ENCODE measurements around the gene TMEM82. TPM values are rescaled to one million over a fixed set of nuclear protein-coding genes. Genes with fewer than 3 reads are reported as not detected.

TMEM82 gene
- total and polyA plus RNA-seq, 12 donors, result not detected

DNA sequence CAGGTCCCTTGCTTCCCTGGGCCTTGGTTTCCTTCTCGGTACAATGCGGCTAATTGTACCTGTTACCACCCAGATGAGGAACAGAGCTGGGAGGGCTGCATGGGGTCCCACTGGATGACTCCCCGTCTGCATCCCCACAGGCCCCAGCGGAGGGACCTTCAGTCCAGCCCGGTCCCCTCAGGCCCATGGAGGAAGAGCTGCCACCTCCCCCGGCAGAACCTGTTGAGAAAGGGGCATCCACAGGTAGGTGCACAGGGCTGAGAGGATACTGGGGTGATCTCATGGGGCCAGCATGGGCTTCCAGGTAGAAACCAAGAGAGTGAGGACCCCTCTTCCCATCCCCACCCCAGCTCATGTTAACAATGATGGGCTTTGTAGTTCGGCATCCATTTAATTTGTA, 26.1 kb downstream of the TMEM82 start:
- DNase-seq (no peak), ATAC-seq (no peak)
- Histone ChIP-seq H3K9me3 (no peaks in the 10 kb centered on the region), H3K27ac (no peak overlapping the region), H3K4me1 (peaks cover 0 to 24% (median 9%) of the 10 kb centered on the region in 9 donors), H3K4me3 (no peak overlapping the region), H3K36me3 (peaks cover 0 to 77% (median 13%) of the 10 kb centered on the region in 9 donors), H3K27me3 (no peaks in the 10 kb centered on the region)
- 95 to 96% methylated on average over 7 of the region's 7 CpGs for WGBS, 2 donors
- intact Hi-C loops (cut with DNase I), result no loop called here
- no peak for TF ChIP-seq CTCF (IDR thresholded peaks at IDR 0.05)

- DNase-seq, result no peak
- no peak overlapping the region for H3K4me3 ChIP-seq
- no peaks in the 10 kb centered on the region for H3K27me3 ChIP-seq
- no peak for TF ChIP-seq CTCF (IDR thresholded peaks at IDR 0.05)
- H3K4me1 ChIP-seq, result peaks cover 0 to 6% (median 0%) of the 10 kb centered on the region in 9 donors
- ATAC-seq, result no peak
- 94 to 97% methylated on average over 14 of the region's 14 CpGs for WGBS, 2 donors
- H3K27ac ChIP-seq, result no peak overlapping the region
- intact Hi-C loops (cut with DNase I), result no loop called here
- peaks cover 0 to 83% (median 13%) of the 10 kb centered on the region in 9 donors for H3K36me3 ChIP-seq
- H3K9me3 ChIP-seq, result no peaks in the 10 kb centered on the region
These were observed 28.1 kb downstream of the TMEM82 start for GRCh38 chr1:15770313-15770962.

DNA sequence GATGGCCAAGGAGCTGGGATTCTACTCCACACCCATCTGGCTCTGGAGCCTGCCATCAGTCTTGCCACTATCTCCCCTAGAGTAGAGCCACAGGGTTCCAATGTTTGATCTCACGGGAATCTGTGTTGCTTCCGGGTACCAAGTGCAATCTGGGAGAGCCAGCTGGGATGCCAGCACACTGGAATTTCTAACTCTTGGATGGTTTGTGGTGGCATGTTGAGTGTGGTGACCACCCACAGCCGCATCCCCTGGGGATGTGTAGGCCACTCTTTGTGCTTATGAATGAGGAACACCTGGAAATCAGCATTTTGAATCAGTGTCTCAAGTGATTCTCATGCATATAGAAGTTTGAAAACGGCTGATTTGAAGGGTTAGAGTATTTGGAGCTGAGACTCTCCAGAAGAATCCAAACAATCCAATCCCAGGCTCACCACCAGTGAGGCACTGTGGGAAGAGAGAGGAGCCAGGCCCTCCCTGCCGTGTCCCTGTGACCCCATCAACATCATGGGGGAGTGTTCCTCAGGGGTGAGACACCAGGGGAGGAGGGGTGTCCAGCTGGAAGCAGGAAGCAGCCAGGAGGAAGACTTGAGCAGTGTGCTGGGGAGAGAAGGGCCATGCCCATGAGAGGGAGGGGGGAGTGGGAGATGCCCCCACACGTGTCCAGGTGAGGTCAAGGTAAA, 29.7 kb downstream of the TMEM82 start:
- ATAC-seq (peak in 1 of 8 donors; percentile 27), DNase-seq (no peak)
- intact Hi-C loops (cut with DNase I), result no loop called here
- Histone ChIP-seq H3K9me3 (no peaks in the 10 kb centered on the region), H3K27me3 (no peaks in the 10 kb centered on the region), H3K36me3 (peaks cover 0 to 90% (median 13%) of the 10 kb centered on the region in 9 donors), H3K4me3 (no peak overlapping the region), H3K4me1 (no peaks in the 10 kb centered on the region), H3K27ac (no peak overlapping the region)
- TF ChIP-seq CTCF (IDR thresholded peaks at IDR 0.05), result no peak
- 64 to 66% methylated on average over 6 of the region's 6 CpGs for WGBS, 2 donors

DNA sequence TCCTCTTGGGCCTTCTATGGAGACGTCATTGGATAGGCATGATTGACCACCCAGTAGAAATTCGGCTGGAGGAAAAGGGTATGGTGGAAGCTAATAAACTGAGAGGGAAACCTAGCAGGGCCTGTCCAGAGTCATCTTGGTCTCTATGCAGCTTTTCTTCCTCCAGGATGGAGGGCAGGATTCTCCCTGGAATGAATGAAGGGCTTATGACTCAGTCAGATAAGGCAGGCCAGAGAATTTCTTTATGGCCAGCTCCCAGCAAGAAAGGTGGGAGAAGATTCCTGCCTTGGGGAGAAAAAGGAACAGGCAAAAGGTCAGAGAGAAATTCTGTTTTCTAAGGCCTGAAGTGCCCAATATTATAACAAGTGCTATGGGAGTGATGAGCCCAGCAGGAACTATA, 33.4 kb downstream of the TMEM82 start:
- ATAC-seq (no peak), DNase-seq (no peak)
- 62 to 85% methylated on average over 2 of the region's 2 CpGs for WGBS, 2 donors
- no peaks in the 10 kb centered on the region for H3K27me3 ChIP-seq
- H3K4me1 ChIP-seq, result peaks cover 0 to 6% (median 0%) of the 10 kb centered on the region in 9 donors
- H3K27ac ChIP-seq, result no peak overlapping the region
- intact Hi-C loops (cut with DNase I), result no loop called here
- TF ChIP-seq CTCF (IDR thresholded peaks at IDR 0.05), result no peak
- no peak overlapping the region for H3K4me3 ChIP-seq
- no peaks in the 10 kb centered on the region for H3K9me3 ChIP-seq
- peaks cover 0 to 92% (median 10%) of the 10 kb centered on the region in 9 donors for H3K36me3 ChIP-seq

All from heart right ventricle (tissue), 16 donors.